Activated CD4-positive, alpha-beta T cell treated with anti-CD3 and anti-CD28 coated beads for 48 hours (primary cell): ENCODE measurements around the gene PI4KB.
"Not testable (repeated sequence)": the region's sequence is repeated elsewhere in the genome, so short reads cannot be mapped to it uniquely, and the experiment has no call there.

Experiments
- DNase-seq: peaks from one replicate; pipeline ENCODE4 v3.0.0-alpha.2; 2020

The PI4KB gene

DNA sequence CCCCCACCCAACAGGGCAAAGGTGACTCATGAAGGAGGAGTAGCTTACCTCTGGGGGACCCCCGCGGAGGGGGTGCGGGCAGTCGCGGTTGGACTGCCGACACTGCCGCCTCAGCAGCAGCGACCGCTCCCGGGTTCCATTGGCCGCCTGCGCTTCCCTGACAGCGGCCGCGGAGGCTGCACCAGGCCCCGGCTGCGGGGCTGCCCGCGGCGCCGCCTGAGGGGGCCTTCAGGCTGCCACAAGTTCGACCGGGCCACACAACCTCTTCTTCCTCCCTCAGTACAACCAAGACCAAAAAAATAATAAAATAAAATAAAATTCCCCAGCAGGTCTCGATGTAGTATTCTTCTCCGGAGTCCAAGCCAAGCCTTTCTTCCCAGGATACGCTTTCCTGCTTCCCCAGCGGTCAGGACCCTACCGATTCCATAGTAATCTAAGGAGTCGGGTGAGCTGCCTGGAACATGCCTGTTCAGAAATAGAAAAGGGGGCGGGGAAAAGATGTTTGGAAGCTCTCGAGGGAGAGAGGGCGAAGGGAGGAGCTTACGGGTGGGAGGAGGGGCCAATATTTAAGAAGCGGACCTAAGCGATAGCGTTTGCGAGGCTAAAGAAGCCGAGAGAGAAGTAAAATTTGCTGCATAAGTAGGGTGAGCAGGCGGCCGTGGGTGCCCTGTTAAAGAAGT, at the start of gene PI4KB:
TSS of gene PI4KB (minus strand) at position 194 of the 680 bp plus-strand sequence. CDS start 10,935 bp downstream, outside the sequence.
- peak; percentile 92 for DNase-seq

DNA sequence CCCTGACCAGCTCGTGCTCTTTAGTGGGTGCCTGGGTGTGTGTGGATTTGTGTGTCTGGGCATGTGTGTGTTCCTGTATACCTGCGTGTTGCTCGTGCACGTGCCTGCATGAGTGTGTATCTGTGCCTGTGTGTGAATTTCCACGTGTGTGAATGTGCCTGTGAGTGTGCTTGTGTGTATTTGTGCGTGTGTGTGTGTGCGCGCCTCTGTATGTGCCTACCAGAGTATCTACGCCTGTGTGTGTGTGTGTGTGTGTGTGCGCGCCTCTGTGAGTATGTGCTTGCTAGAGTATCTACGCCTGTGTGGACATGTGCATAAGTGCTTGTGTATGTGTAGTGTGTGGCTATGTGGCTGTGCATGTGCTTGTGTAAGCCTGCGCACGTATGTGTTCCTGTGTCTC, 46.0 kb upstream of the PI4KB start:
- no peak for DNase-seq

DNA sequence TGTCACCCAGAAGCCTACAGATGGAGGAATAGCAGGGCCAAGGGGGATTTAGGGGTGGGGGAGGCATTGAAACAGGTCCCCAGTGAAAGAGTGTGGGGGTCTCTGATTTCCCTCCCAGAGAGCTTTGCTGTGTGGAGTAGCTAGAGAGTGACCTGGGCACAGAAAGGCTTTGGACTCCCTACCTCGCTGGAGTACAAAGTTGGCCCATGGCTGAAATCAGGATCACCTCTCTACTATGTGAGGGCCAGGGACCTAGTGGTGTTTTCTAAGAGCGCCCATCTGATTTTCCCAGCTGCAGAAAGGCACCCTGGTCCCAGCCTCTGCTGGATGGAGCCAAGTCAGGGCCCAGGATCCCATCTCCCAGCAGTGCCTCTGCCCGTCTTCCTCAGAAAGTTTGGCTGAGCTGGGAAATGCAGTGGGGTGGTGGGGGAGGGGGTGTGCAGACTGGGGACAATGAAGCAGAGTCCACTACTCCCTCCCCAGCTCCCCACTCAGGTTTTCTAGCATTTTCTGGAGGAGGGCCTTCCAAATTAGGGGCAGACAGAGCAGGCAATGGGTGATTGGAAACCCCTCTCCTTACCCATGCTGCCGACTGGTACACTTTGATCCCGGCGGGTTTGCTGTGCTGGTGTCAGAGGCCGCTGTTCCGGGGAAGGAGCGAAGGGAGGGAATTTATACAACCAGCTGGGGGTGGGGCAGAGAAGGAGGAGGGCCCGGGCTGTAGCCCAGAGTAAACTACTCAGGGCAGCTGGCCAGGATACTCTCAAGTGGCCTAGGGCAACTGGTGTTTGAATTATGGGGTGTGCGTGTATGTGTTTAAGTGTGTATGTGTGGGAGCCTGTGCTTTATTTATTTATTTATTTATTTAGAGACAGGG, 45.1 kb upstream of the PI4KB start, which contains the start of gene SELENBP1:
TSS of gene SELENBP1 (minus strand) at position 648 of the 877 bp plus-strand sequence. CDS start at position 584, 64 bp downstream.
- no peak for DNase-seq

DNA sequence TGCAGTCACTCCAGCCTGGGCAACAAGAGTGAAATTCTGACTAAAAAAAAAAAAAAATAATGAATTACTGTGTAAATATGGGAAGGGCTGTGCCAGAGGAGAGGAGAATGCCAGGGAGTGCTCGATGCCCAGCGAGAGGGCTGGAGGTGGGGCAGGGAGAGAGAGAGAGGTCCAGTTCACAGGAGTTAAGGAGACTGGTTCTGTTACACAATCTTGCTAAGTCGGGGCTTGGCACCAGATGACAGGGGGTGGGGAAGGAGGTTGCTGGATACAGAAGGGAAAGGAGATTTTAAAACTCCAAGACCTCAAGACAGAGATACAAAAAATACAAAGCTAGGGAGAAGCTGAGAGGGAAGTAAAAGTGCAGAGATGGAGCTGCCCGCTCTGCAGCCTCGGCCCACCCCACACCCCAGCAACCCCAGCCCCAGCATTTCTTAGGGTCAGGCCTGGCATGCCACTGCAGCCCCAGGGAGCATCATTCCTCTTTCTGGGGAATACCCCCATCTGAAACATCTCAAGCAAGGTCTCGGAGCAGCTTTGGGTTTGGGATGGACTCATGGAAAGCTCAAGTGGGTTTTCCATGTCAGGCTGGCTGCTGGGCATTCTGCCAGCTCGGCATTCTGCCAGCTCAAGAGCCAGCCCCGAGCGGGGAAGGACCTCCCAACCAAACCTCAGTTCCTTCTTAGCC, 44.3 kb upstream of the PI4KB start:
- DNase-seq: no peak

DNA sequence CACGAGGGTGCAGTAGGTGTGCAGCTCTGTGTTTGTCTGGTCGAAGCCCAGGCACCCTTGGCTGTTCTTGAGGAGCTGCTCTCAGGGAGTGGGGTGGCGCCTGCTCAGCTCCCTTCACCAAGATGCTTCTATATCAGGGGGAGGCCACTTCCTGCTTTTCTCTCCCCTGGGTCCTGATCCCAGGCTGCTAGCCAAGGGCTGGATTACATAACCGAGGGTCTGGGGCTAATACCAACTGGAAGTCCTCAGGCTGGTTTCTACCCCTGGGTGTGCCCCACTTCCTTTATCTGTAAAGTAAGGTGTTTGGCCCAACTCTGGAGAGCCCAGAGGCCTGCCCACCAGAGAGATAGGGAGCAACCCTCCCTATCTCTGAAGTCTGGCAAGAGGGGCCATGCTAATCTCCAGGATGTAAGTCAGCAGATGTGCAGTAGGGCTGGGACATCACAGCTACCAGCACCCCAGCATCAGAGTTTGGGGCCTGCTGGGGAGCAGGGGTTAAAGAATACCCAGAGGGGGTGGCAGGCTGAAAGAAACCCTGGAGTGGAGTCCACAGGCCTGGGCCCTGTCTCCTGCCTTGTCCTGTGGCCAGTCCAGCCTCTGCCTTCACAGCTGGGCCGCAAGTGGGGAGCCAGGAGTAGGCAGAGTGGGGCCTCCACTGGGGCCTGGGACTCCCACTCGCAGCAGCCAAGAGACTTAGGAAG, 43.1 kb upstream of the PI4KB start:
- DNase-seq: no peak

DNA sequence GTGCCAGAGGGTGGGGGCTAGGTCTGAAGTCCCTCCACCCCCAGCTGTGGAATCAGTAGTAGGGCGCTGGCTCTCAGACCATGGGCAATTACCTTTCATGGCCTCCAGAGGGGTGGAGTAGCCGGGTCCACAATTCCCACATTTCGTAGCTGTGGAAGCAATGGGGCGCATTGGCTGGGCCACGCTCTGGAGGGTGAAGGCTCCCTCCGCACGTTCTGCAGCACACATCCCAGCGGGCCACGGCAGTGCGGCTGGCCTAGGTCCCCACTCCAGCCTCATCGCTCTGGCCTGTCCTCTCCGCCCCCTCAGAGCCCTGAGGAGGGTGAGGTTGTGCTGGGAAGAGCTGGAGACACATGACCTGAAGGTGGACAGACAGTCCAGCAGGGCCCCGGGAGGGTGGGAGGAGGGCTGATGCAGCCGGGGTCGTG, 42.4 kb upstream of the PI4KB start:
- no peak for DNase-seq

DNA sequence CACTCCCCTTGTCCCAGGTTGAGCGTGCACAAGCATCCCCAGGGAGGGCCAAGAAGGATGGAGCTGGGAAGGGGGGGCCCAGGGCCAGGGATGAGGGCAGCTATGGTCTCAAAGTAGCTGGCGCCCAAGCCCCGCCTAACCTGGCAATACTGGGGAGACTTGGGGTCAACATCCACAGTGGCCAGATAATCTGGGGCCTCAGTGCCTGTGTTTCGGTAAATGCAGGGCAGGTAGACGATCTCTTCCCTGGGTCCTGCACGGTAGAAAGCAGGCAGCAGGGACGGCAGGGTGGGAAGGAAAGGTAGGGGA, 42.0 kb upstream of the PI4KB start:
- DNase-seq: no peak

DNA sequence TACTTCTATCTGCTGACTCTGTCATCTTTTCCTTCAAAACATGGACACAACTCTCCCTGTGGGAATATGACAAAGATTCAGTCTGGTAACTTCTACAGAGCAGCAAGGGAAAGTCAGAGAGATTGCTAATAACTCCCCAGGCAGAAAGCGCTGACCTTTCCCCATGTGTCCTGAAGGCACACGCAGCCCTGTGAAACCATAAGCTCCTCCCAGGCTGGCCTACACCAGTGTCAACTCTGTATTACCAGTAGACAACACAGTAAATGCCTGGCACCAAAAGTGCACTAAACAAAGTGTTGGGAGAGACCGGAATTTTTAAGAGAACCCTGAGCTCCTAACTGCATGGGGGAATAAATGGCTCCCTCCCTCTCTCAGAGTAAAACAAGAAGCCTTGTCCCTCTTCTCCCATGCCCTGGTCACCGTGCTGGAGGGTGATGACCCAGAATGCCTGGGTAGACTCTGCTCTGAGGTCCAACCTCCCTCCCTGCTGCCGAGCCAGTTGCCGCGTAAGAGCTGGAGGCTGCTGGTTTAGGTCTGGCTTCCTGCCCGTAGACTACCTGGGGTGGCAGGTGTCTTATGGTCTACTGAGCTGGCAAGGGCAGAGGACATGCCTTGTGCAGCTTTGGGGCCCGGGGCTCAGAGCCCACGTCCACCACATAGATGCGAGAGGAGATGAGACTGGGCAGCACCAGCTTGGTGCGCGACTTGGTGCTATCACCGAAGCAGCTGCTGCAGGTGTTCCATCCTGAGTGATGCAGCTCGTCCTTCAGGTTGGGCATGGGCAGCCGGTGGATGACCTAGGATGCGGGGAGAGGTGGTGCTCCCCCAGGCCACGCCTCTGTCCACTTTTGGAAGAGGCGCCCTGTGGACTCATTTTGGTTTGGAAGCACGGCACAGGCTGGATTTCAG, 41.4 kb upstream of the PI4KB start:
- no peak for DNase-seq

DNA sequence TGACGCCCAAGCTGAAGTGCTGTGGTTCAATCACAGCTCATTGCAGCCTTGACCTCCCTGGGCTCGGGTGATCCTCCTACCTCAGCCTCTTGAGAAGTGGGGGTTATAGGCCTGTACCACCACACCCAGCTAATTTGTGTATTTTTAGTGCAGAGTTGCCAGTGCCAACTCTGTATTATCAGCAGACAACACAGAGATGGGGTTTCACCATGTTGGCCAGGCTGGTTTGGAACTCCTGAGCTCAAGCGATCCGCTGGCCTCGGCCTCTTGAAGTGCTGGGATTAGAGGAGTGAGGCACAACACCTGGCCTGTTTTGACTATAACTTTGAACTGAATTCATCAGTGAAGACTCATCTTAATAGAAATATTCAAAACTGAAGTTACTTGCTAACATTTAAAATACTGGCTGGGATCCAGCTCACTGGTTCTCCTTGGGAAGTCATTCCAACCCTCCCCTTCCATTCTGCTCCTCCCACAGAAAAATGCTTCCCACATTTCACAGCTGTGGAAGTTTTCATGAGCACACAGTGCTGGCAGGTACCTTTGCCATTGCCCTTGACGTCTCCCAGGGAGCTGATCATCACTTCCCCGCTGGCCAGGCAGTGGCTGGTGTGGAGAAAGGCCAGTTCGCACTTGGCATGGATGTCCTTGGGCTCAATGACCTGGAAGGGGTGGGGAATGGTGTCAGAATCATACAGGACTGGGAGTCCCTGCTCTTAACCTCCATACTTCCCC, 40.6 kb upstream of the PI4KB start:
- DNase-seq: no peak

DNA sequence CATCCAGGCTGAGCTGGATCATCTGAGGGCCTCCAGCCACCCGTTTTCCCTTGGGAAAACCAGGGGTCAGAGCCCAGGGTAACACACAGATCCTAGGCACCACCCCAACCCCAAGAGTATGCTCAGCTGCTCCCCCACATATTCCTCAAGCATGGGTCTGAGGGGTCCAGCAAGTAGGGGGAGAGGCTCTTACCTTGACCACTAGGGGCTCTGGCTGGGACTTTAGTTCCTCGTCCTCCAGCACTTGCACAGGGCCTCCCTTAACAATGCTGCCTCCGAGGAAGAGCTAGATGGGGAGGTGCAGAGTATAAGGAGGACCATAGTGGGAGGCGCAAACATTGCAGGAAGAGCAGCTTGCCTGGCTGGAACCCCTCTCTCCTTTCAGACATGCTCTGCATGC, 37.8 kb upstream of the PI4KB start:
- no peak for DNase-seq

DNA sequence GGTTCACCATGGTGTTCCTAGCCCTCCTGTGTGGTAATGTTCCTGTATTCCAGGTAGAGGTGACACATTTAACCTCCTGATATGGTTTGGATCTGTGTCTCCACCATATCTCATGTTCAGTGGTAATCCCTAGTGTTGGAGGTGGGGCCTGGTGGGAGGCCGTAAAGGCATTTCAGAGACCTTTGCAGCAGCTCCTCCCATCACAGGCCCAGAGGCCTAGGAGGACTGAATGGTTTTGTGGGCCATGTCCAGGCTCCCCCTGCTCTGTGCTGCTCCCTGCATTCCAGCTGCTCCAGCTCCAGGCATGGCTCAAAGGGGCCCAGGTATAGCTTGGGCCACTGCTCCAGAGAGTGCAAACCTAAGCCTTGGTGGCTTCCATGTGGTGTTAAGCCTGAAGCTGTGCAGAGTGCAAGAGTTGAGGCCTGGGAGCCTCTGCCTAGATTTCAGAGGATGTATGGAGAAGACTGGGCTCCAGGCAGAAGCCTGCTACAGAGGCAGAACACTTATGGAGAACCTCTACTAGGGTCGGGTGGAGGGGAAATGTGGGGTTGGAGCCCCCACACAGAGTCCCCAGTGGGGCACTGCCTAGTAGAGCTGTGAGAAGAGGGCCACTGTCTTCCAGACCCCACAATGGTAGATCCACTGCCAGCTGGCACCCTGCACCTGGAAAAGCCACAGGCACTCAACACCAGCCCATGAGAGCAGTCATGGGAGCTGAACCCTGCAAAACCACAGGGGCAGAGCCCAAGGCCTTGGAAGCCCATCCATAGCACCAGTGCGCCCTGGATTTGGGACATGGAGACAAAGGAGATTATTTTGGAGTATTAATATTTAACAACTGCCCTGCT, 35.3 kb upstream of the PI4KB start:
- DNase-seq: no peak

DNA sequence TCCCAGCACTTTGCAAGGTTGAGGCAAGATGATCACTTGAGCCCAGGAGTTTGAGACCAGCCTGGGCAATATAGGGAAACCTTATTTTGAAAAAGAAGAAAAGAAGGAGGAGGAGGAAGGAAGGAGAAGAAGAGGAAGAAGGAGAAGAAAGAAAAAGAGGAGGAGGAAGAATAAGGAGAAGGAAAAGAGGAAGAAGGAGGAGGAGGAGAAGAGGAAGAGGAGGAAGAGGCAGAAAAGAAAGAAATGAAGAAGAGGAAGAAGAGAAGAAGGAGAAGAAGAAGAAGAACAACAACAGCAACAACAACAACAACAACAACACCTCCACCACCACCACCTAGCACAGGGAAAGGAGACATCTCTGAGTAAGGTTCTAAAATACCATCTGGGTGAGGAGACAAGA, 34.7 kb upstream of the PI4KB start:
- DNase-seq: no peak

DNA sequence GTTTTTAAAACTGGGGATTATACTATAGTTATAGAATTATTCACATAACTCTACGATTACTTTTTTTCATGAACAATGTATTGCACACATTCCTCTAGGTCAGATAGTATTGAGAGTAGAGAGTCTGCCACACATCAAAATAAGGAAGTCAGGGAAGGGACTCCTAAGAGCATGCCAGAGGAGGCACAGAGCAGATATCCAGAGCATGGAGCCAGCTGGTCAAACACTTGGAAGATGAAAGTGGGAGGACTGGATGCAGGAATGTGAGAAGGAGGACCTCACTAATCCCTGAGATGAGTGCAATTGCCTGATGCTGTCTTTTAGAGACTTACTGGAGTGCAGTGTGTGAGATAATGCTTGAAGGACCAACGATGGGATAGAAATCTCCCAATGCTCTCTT, 29.5 kb upstream of the PI4KB start:
- no peak for DNase-seq

DNA sequence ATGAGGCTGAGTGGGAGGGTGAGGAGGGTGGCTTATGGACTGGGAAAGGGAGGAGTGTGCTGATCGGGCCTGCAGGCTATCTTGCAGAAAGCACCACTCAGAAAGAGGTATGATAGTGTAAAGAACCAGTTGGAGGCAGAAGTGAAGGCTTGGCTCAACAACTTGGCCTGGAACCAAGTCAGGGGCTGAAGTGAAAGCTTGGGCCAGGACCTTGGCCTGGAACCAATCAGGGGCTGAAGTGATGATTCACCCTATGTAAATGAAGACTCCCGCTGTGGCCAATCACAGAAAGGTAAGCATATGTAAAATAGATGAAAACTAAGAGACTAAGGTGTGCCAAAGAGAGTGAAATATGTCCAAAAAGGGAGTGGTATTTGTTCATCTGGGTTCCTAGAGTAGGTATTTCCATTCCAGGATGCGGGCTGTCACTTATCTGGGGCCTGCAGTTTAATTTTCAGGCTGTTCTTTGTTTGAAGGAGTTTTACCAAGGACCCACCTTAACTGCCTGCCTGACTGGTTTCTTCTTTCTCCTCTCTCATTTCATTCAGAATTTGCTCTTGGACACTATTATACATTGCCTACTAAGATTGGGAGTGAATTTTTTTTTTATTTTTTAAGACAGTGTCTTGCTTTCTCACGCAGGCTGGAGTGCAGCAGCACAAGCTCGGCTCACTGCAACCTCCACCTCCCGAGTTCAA, 25.0 kb upstream of the PI4KB start:
- no peak for DNase-seq

DNA sequence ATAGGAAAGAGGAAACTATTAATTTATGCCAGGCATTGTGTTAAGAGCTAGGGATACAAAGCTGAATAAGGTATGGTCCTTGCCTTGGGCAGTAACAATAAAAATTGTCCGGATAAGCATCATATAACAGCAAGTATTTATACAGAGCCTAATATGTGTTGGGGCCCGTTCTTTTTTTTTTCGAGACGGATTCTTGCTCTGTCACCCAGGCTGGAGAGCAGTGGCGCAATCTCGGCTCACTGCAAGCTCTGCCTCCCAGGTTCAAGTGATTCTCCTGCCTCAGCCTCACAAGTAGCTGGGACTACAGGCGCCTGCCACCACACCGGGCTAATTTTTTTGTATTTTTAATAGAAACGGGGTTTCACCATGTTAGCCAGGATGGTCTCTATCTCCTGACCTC, 23.1 kb upstream of the PI4KB start:
- DNase-seq: not testable (repeated sequence)

DNA sequence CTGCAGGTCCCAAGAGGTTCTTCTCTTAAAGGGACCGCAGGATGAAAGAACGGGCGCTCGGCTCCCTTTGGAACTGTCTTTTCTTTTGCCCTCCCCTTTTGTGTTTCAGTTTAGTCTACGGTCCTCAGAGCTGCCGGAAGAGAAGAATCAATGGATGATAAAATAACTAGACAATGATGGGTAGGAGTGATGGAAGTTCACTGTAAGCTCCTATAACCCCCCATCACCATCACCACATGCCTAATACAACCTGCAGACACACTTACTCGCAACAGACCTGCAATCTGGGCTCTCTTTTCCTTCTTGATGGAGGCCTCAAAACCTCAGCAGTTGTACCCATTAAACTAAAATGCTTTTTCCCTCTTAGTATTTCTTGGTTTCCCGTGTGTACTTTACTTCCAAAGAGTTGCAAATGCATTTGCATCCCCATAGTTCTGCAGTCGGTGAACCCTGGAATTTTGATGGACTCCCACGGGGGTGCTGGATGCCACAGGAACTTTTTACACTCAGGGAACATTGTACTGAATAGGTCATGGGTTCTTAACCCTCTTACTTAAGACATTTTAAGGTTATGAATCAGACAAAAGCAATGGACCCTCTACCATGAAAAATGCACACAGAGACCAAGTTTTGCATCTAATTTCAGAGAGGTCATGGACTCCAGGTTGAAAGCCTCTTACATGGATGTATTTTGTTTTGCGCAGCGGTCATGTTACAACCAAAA, 20.5 kb upstream of the PI4KB start:
- DNase-seq: no peak

DNA sequence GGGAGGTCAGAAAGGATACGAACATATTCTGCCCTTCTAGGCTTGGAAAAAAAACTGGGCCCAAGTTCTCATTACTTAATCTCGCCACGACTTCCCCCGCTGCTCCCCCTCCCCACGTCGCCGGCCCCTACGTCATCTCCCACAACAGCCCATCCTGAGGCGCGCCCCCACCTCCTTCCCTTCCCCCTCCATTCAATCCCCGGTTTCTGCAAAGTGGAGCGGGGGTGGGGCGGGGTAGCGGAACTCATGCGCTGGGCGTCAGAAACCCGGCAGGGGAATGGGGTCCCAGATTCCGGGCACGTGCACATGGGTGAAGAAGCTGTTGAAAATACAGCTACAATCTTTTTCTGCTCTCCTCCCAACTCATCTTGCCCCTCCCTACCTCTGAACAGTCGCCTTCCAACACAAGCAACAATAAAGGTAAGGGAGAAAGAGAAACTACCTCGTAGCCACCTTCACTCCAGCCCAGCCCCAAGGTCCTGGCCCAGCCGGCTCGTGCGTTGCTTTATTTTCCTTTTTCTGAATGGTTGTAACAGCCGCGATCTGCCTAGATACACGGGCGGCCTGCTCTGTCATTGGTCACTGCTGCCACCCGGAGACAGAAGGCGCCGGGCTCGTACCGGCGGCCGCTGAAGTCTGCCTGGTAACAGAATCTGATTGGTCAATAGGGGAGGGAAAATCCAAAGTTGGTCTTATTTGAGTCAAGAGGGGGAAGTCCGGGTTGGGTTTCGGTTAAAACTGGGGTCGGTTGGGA, 19.7 kb upstream of the PI4KB start, which contains the start of gene RFX5:
TSS of gene RFX5 (minus strand) at position 484 of the 754 bp plus-strand sequence. CDS start 932 bp downstream, outside the sequence.
- peak; percentile 95 for DNase-seq
